Loucy (cell line): Measurements from ENCODE around the gene NREP.

Experiments
- H2AFZ ChIP-seq: fragments of 200-600 bp; sonication (generic); 2 replicates; pipeline ENCODE4 v1.6.0; 2016; ENCODE audit warnings: antibody characterized with exemption, mild to moderate bottlenecking, low read length, moderate library complexity
- H3F3A ChIP-seq: fragments of 200-600 bp; 2 replicates; pipeline ENCODE4 v1.6.0; 2016; ENCODE audit warnings: antibody characterized with exemption, low read depth, mild to moderate bottlenecking
- H3K27me3 ChIP-seq: fragments of 200-600 bp; sonication (generic); 2 replicates; pipeline ENCODE4 v1.6.1; 2014; ENCODE audit warnings: low read length, mild to moderate bottlenecking; ENCODE audit not compliant: insufficient read depth, poor library complexity, severe bottlenecking
- H3K36me3 ChIP-seq: fragments of 200-600 bp; sonication (generic); 2 replicates; pipeline ENCODE4 v1.6.1; 2016; ENCODE audit warnings: low read length; ENCODE audit not compliant: insufficient read depth
- H3K4me1 ChIP-seq: fragments of 200-600 bp; sonication (generic); 2 replicates; pipeline ENCODE4 v1.5.1; 2014; ENCODE audit warnings: low read length, mild to moderate bottlenecking; ENCODE audit not compliant: insufficient read depth, poor library complexity, severe bottlenecking
- H3K4me2 ChIP-seq: fragments of 200-600 bp; sonication (generic); 2 replicates; pipeline ENCODE4 v1.6.0; 2014; ENCODE audit warnings: antibody characterized with exemption, low read length, low read depth, mild to moderate bottlenecking; ENCODE audit not compliant: poor library complexity, severe bottlenecking
- H3K4me3 ChIP-seq: fragments of 200-600 bp; sonication (generic); 2 replicates; pipeline ENCODE4 v1.5.1; 2014; ENCODE audit warnings: low read length, mild to moderate bottlenecking, mixed read lengths; ENCODE audit not compliant: poor library complexity, severe bottlenecking
- H3K79me2 ChIP-seq: fragments of 200-600 bp; sonication (generic); 2 replicates; pipeline ENCODE4 v1.6.1; 2014; ENCODE audit warnings: low read length; ENCODE audit not compliant: insufficient read depth
- H3K9ac ChIP-seq: fragments of 200-600 bp; sonication (generic); 2 replicates; pipeline ENCODE4 v1.6.0; 2014; ENCODE audit warnings: mild to moderate bottlenecking, low read depth, low read length, moderate library complexity; ENCODE audit not compliant: poor library complexity, severe bottlenecking
- H3K9me2 ChIP-seq: fragments of 200-600 bp; sonication (generic); replicated peaks from 2 replicates; pipeline ENCODE4 v1.6.1; 2016; ENCODE audit warnings: low read depth, low read length, mixed read lengths
- H3K9me3 ChIP-seq: fragments of 200-600 bp; sonication (generic); 2 replicates; pipeline ENCODE4 v1.6.1; 2014; ENCODE audit warnings: mild to moderate bottlenecking, antibody characterized with exemption, low read length, low read depth; ENCODE audit not compliant: insufficient read depth
- H4K20me1 ChIP-seq: fragments of 200-600 bp; sonication (generic); 2 replicates; pipeline ENCODE4 v1.6.0; 2014; ENCODE audit warnings: antibody characterized with exemption, low read length, mild to moderate bottlenecking; ENCODE audit not compliant: insufficient read depth, poor library complexity, severe bottlenecking
- CTCF ChIP-seq: fragments of 200-600 bp; sonication (generic); conservative IDR thresholded peaks from 2 replicates; pipeline ENCODE4 v1.5.1; 2014; ENCODE audit warnings: mild to moderate bottlenecking, antibody characterized with exemption, low read length
- EZH2phosphoT487 ChIP-seq: fragments of 200-600 bp; IDR thresholded peaks from 2 replicates; pipeline ENCODE4 v1.6.1; 2018; ENCODE audit warnings: antibody characterized with exemption, mild to moderate bottlenecking, moderate library complexity, borderline replicate concordance

NREP gene

GRCh38 chr5:111781200-111781599 lies 24.2 kb upstream of the NREP start:
- Histone ChIP-seq H3K9ac (no peak overlapping the region), H3F3A (no peaks in the 10 kb centered on the region), H3K9me2 (no peaks in the 10 kb centered on the region), H3K36me3 (no peaks in the 10 kb centered on the region), H3K4me2 (no peak overlapping the region), H2AFZ (no peak overlapping the region; the same call in 1 of the 2 replicates), H3K4me3 (no peak overlapping the region), H4K20me1 (no peaks in the 10 kb centered on the region), H3K27me3 (no peaks in the 10 kb centered on the region), H3K9me3 (no peaks in the 10 kb centered on the region), H3K4me1 (peaks cover 49% of the 10 kb centered on the region), H3K79me2 (no peaks in the 10 kb centered on the region)
- TF ChIP-seq EZH2phosphoT487: no peak

GRCh38 chr5:111779922-111780292 lies 22.9 kb upstream of the NREP start:
- H3K9ac ChIP-seq: no peak overlapping the region
- peaks cover 9% of the 10 kb centered on the region for H3F3A ChIP-seq
- H3K36me3 ChIP-seq: no peaks in the 10 kb centered on the region
- no peaks in the 10 kb centered on the region for H3K27me3 ChIP-seq
- no peak overlapping the region for H3K4me3 ChIP-seq
- no peaks in the 10 kb centered on the region for H3K9me2 ChIP-seq
- TF ChIP-seq CTCF: no peak
- TF ChIP-seq EZH2phosphoT487: no peak
- no peak overlapping the region for H3K4me2 ChIP-seq
- H3K79me2 ChIP-seq: no peaks in the 10 kb centered on the region
- H2AFZ ChIP-seq: no peak overlapping the region
- no peaks in the 10 kb centered on the region for H4K20me1 ChIP-seq
- H3K9me3 ChIP-seq: no peaks in the 10 kb centered on the region
- H3K4me1 ChIP-seq: peaks cover 62% of the 10 kb centered on the region

GRCh38 chr5:111779260-111779921 lies 22.4 kb upstream of the NREP start:
- Histone ChIP-seq H2AFZ (0 out of 2 replicates have a peak overlapping the region, but pooled peaks have one; percentile 42), H3K9me2 (no peaks in the 10 kb centered on the region), H4K20me1 (no peaks in the 10 kb centered on the region), H3K4me2 (no peak overlapping the region), H3K36me3 (no peaks in the 10 kb centered on the region), H3F3A (peaks cover 12% of the 10 kb centered on the region), H3K27me3 (no peaks in the 10 kb centered on the region), H3K9ac (peak overlapping the region; percentile 2), H3K79me2 (no peaks in the 10 kb centered on the region), H3K4me3 (no peak overlapping the region), H3K9me3 (no peaks in the 10 kb centered on the region), H3K4me1 (peaks cover 63% of the 10 kb centered on the region)
- TF ChIP-seq EZH2phosphoT487: no peak
- no peak for TF ChIP-seq CTCF
